ENCODE data around the gene PPP1R14D.

Gene PPP1R14D

GRCh38 chr15:40857601-40858341 is 29.3 kb upstream of the PPP1R14D start (continued):
- no peak for TF ChIP-seq PRDM4 (tag by site-specific recombination; IDR thresholded peaks at IDR 0.05)
- no peak for TF ChIP-seq ZNF280D (tag by site-specific recombination; IDR thresholded peaks at IDR 0.05)
- TF ChIP-seq ZNF335 (tag by site-specific recombination; conservative IDR thresholded peaks at IDR 0.05) = peak; percentile 74
- no peak for TF ChIP-seq ZNF433 (tag by site-specific recombination; IDR thresholded peaks at IDR 0.05; ENCODE audit: low read depth)
- TF ChIP-seq OVOL3 (tag by site-specific recombination; IDR thresholded peaks at IDR 0.05) = no peak
- no peak for TF ChIP-seq MEIS1 (CRISPR knock-in tag; IDR thresholded peaks at IDR 0.05; ENCODE audit: borderline replicate concordance)
- TF ChIP-seq TCF7L2 (IDR thresholded peaks at IDR 0.05; ENCODE audit: borderline replicate concordance, low read depth, low read length) = no peak
- TF ChIP-seq EGR2 (tag by site-specific recombination; IDR thresholded peaks at IDR 0.05; ENCODE audit: low read depth) = no peak
- no peak for TF ChIP-seq SP3 (tag by site-specific recombination; IDR thresholded peaks at IDR 0.05)
- no peak for TF ChIP-seq ZNF747 (tag by site-specific recombination; IDR thresholded peaks at IDR 0.05)
- no peak for TF ChIP-seq ZNF521 (tag by site-specific recombination; IDR thresholded peaks at IDR 0.05)
- TF ChIP-seq ZNF701 (tag by site-specific recombination; IDR thresholded peaks at IDR 0.05) = no peak
- TF ChIP-seq PATZ1 (tag by site-specific recombination; IDR thresholded peaks at IDR 0.05) = 0 out of 2 replicates have a peak, but pooled peaks have one; percentile 25
- TF ChIP-seq ZNF785 (tag by site-specific recombination; IDR thresholded peaks at IDR 0.05) = no peak
- no peak for TF ChIP-seq ZNF404 (tag by site-specific recombination; IDR thresholded peaks at IDR 0.05)
- TF ChIP-seq ZNF514 (tag by site-specific recombination; IDR thresholded peaks at IDR 0.05) = no peak
- no peak for TF ChIP-seq ZBTB49 (tag by site-specific recombination; IDR thresholded peaks at IDR 0.05; ENCODE audit: low read depth)
- TF ChIP-seq ZBTB48 (tag by site-specific recombination; IDR thresholded peaks at IDR 0.05) = 0 out of 2 replicates have a peak, but pooled peaks have one; percentile 64
- 0 out of 2 replicates have a peak, but pooled peaks have one; percentile 15 for TF ChIP-seq ZNF629 (tag by site-specific recombination; IDR thresholded peaks at IDR 0.05)
- no peak for TF ChIP-seq ZFP69B (tag by site-specific recombination; IDR thresholded peaks at IDR 0.05)
- no peak for TF ChIP-seq ZNF610 (tag by site-specific recombination; IDR thresholded peaks at IDR 0.05; ENCODE audit: borderline replicate concordance)
- TF ChIP-seq ZNF48 (tag by site-specific recombination; IDR thresholded peaks at IDR 0.05) = no peak
- peak; percentile 93 for TF ChIP-seq PRDM10 (tag by site-specific recombination; IDR thresholded peaks at IDR 0.05)
- TF ChIP-seq ZNF777 (tag by site-specific recombination; IDR thresholded peaks at IDR 0.05; ENCODE audit: borderline replicate concordance) = no peak
- TF ChIP-seq OSR2 (tag by site-specific recombination; IDR thresholded peaks at IDR 0.05) = peak; percentile 78
- no peak for TF ChIP-seq ZNF544 (tag by site-specific recombination; IDR thresholded peaks at IDR 0.05)
- TF ChIP-seq ZFHX2 (tag by site-specific recombination; conservative IDR thresholded peaks at IDR 0.05) = no peak

All from HEK293 (cell line).